Esophagus muscularis mucosa (tissue), 3 donors: ENCODE measurements around the gene C1QTNF5.

ENCODE experiments used
- POLR2AphosphoS5 ChIP-seq, 2 donors: sonication (generic); formaldehyde crosslinking; IDR thresholded peaks; one replicate each; pipeline ENCODE4 v1.6.1; 2017; ENCODE audit warnings: antibody characterized with exemption in 2 of 2
- TF ChIP-seq, protein P1 (sequence below), 3 experiments: fragments of 200-600 bp in 2 of 3; fragments of 450-650 bp in 1 of 3; sonication (generic) in 2 of 3; IDR thresholded peaks; one replicate each; pipeline ENCODE4 v1.5.1; 2017 to 2019; ENCODE audit warnings: antibody characterized with exemption in 3 of 3, mild to moderate bottlenecking in 2 of 3, moderate library complexity in 1 of 3

DNA sequence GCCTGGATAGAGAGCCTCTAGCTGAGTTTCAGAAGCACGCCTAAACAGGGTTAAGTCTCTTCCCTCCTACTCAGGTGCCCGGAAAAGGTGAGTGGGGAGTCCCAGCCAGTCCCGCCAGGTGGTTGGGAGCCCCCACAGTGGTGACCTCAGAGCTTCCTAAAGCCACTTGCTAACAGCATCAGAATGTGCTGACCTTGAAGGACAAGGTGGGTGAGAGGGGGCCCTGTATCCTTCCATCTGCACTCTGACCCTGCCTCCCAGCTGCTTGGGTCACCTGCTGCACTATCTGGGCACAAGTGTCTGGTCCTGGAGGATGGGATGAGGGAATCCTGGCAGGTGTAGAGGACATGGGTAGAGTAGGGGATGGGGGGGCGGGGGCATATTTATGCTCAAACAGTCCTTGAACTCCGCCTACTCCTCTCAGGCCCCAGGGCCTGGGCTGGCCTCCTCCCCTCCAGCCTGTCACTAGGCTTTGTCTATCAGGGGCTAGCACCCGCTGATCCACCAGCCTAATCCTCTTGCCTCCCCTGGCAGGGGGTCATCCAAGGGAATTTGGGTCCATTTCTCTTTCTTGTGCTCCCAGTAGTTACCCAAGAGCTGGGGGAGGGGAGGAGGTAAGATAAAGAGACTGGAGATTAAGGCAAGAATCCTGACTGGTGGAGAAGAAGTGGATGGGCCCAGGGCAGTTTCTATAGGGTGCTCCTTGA is 37.4 kb upstream of the C1QTNF5 start:
- TF ChIP-seq, protein P1, sequence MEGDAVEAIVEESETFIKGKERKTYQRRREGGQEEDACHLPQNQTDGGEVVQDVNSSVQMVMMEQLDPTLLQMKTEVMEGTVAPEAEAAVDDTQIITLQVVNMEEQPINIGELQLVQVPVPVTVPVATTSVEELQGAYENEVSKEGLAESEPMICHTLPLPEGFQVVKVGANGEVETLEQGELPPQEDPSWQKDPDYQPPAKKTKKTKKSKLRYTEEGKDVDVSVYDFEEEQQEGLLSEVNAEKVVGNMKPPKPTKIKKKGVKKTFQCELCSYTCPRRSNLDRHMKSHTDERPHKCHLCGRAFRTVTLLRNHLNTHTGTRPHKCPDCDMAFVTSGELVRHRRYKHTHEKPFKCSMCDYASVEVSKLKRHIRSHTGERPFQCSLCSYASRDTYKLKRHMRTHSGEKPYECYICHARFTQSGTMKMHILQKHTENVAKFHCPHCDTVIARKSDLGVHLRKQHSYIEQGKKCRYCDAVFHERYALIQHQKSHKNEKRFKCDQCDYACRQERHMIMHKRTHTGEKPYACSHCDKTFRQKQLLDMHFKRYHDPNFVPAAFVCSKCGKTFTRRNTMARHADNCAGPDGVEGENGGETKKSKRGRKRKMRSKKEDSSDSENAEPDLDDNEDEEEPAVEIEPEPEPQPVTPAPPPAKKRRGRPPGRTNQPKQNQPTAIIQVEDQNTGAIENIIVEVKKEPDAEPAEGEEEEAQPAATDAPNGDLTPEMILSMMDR (IDR thresholded peaks at IDR 0.05): no peak
- TF ChIP-seq POLR2AphosphoS5 (IDR thresholded peaks at IDR 0.05): no peak
